PC-9 (cell line): ENCODE measurements around the gene DUSP6. TPM values are rescaled to one million over a fixed set of nuclear protein-coding genes. Genes with fewer than 3 reads are reported as not detected.

Source experiments
- BruUV-seq: library from RNA; stranded (reverse); fragments of 400-500 nt; replicated peaks from 2 replicates; lab custom pipeline; 2021; lab: Mats Ljungman, UMichigan
- CTCF ChIA-PET: fragments of 300-600 bp; sonication (Branson Sonifier 250); formaldehyde crosslinking; loops from one replicate; lab custom pipeline; 2022; ENCODE audit warnings: antibody characterized with exemption; lab: Charles Lee
- POLR2A ChIA-PET: fragments of 300-600 bp; sonication (Branson Sonifier 250); formaldehyde crosslinking; loops from one replicate; lab custom pipeline; 2022; ENCODE audit warnings: antibody characterized with exemption; ENCODE audit not compliant: unreplicated experiment; lab: Charles Lee
- DNase-seq, 2 experiments: peaks; one replicate each; pipeline versions ENCODE4 v3.0.0 to v3.0.0-alpha.2; 2015 to 2022; ENCODE audit warnings: mixed read lengths in 1 of 2
- H2AFZ ChIP-seq: fragments of 200-600 bp; sonication (generic); 2 replicates; pipeline ENCODE4 v1.8.1; 2017; ENCODE audit warnings: antibody characterized with exemption
- H3F3A ChIP-seq: fragments of 200-600 bp; sonication (generic); 2 replicates; pipeline ENCODE4 v1.8.1; 2017; ENCODE audit warnings: antibody characterized with exemption, mild to moderate bottlenecking, low read depth; ENCODE audit not compliant: insufficient read depth
- H3K27ac ChIP-seq: fragments of 200-600 bp; sonication (generic); 2 replicates; pipeline ENCODE4 v1.6.1; 2016; ENCODE audit warnings: mixed run types
- H3K27me3 ChIP-seq: fragments of 200-600 bp; sonication (generic); 2 replicates; pipeline ENCODE4 v1.6.1; 2016; ENCODE audit warnings: low read depth, mixed run types; ENCODE audit not compliant: insufficient read depth
- H3K36me3 ChIP-seq: fragments of 200-600 bp; sonication (generic); 2 replicates; pipeline ENCODE4 v1.6.1; 2016; ENCODE audit warnings: low read depth, mixed run types
- H3K4me1 ChIP-seq: fragments of 200-600 bp; sonication (generic); replicated peaks from 2 replicates; pipeline ENCODE4 v1.6.1; 2016; ENCODE audit warnings: mixed run types; ENCODE audit not compliant: insufficient read depth
- H3K4me2 ChIP-seq: fragments of 200-600 bp; sonication (generic); 2 replicates; pipeline ENCODE4 v1.6.1; 2017; ENCODE audit warnings: mixed run types
- H3K4me3 ChIP-seq: fragments of 200-600 bp; sonication (generic); 2 replicates; pipeline ENCODE4 v1.6.1; 2016; ENCODE audit warnings: mixed run types
- H3K79me2 ChIP-seq: fragments of 200-600 bp; sonication (generic); 2 replicates; pipeline ENCODE4 v1.6.1; 2017; ENCODE audit warnings: low read depth, mixed run types
- H3K9me2 ChIP-seq: fragments of 200-600 bp; sonication (generic); 2 replicates; pipeline ENCODE4 v1.8.1; 2017; ENCODE audit warnings: mild to moderate bottlenecking; ENCODE audit not compliant: insufficient read depth
- H3K9me3 ChIP-seq: fragments of 200-600 bp; sonication (generic); 2 replicates; pipeline ENCODE4 v1.8.1; 2016; ENCODE audit warnings: low read depth; ENCODE audit not compliant: insufficient read depth
- H4K20me1 ChIP-seq: fragments of 200-600 bp; sonication (generic); 2 replicates; pipeline ENCODE4 v1.8.1; 2017; ENCODE audit not compliant: insufficient read depth
- CTCF ChIP-seq: fragments of 200-600 bp; sonication (generic); conservative IDR thresholded peaks from 2 replicates; pipeline ENCODE4 v1.6.1; 2017; ENCODE audit warnings: mixed run types, antibody characterized with exemption, mild to moderate bottlenecking, moderate library complexity
- EZH2 ChIP-seq: fragments of 200-600 bp; sonication (generic); IDR thresholded peaks from 2 replicates; pipeline ENCODE4 v1.8.0; 2017; ENCODE audit warnings: antibody characterized with exemption, low read depth
- intact Hi-C: fragments of 100-400 bp; cut with micrococcal nuclease; formaldehyde crosslinking; loops from one replicate; pipeline ENCODE4 v1.10.0; 2022; ENCODE audit not compliant: unreplicated experiment
- total RNA-seq: library from RNA; stranded (reverse); gene quantifications from 2 replicates; pipeline ENCODE4 v1.2.3, GENCODE V29; 2021

Gene DUSP6
- total RNA-seq, 1 experiment from 2014 or later, result 14.1 TPM

DNA sequence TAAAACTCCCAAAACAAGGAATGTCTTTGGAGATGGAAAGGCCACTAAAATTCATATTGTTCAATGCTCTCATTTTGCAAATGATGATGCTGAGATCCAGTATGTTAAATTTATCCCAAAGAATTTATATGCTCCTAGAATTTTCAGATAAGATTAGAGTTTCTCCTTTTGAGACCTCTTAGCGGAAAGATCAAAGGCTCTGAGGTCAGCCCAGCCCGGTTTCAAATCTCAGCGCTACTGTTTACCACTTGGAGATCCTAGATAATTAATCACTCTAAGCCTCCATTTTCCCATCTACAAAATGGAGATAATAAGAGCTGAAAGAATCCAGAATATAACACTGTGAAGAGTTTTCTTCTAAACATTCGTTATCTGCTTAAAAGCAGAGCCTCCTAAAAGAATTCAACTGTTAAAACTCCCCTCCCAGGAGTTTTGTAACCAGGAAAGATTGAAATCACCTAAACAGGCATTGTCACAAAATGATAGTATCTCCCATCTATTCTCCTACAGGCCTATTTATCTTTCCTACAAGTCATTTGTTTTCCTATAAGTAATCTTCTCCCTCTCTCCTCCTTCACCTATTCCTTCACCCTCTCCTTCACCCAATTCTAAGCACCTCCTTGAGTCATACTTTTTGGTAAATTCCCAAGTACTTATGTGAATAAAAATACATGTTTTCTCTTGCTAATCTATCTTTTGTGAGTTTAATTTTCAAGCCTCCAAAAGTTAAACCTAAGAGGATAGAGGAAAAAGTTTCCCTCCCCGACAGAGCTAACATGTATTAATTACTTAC is 16.7 kb downstream of the DUSP6 start:
- no peaks in the 10 kb centered on the region for H3K27me3 ChIP-seq
- H3K36me3 ChIP-seq, result no peaks in the 10 kb centered on the region
- 0 out of 2 replicates have a peak, but pooled peaks cover under 1% of the 10 kb centered on the region for H3K9me3 ChIP-seq
- H3F3A ChIP-seq, result no peaks in the 10 kb centered on the region
- no peak for DNase-seq
- no TSS peak for BruUV-seq
- intact Hi-C loops, result no loop called here
- no peak overlapping the region for H3K4me2 ChIP-seq
- TF ChIP-seq CTCF, result no peak
- TF ChIP-seq EZH2, result no peak
- no peaks in the 10 kb centered on the region for H3K4me1 ChIP-seq
- H3K27ac ChIP-seq, result no peak overlapping the region
- no peak overlapping the region for H3K4me3 ChIP-seq
- no peak overlapping the region for H2AFZ ChIP-seq
- no peaks in the 10 kb centered on the region for H3K79me2 ChIP-seq
- ChIA-PET POLR2A (no interaction called here), CTCF (no interaction called here)
- no peaks in the 10 kb centered on the region for H3K9me2 ChIP-seq
- H4K20me1 ChIP-seq, result no peaks in the 10 kb centered on the region

DNA sequence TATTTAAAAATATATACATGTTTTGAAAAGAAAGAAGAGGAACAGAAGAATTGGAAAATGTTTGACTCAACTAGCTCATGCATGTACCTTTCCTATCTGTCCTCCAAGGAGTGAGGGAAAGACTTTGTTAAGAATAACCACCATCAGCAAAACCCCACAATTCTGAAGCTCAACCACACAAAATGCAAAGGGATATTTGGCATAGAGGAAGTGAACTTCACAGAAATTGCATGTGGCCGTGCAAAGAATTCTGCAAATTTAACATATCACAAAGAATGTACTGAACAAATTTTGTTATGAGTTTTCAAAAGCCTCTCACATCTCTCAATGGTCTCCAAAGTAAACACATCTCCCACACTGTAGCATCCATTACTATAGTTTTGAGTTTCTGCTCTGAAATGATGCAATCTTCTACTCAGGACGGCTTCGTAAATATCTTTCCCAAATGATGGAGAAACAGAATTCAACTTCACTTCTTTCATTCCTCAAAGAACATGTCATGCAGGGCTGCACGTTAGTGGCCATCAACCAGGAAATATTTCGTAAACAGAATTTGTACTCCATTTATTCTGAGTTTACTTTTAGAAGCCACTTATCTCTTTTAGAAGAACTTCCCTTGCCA is 17.6 kb downstream of the DUSP6 start:
- Histone ChIP-seq H3K4me2 (no peak overlapping the region), H3K9me3 (0 out of 2 replicates have a peak, but pooled peaks cover 8% of the 10 kb centered on the region), H3K36me3 (no peaks in the 10 kb centered on the region), H3K4me1 (no peaks in the 10 kb centered on the region), H2AFZ (no peak overlapping the region), H4K20me1 (no peaks in the 10 kb centered on the region), H3K27me3 (no peaks in the 10 kb centered on the region), H3K4me3 (no peak overlapping the region), H3K27ac (no peak overlapping the region), H3F3A (no peaks in the 10 kb centered on the region), H3K79me2 (no peaks in the 10 kb centered on the region), H3K9me2 (no peaks in the 10 kb centered on the region)
- POLR2A ChIA-PET, result no interaction called here
- CTCF ChIA-PET, result no interaction called here
- BruUV-seq, result no TSS peak
- intact Hi-C loops, result no loop called here
- DNase-seq, result no peak
- TF ChIP-seq EZH2, result no peak
- no peak for TF ChIP-seq CTCF

DNA sequence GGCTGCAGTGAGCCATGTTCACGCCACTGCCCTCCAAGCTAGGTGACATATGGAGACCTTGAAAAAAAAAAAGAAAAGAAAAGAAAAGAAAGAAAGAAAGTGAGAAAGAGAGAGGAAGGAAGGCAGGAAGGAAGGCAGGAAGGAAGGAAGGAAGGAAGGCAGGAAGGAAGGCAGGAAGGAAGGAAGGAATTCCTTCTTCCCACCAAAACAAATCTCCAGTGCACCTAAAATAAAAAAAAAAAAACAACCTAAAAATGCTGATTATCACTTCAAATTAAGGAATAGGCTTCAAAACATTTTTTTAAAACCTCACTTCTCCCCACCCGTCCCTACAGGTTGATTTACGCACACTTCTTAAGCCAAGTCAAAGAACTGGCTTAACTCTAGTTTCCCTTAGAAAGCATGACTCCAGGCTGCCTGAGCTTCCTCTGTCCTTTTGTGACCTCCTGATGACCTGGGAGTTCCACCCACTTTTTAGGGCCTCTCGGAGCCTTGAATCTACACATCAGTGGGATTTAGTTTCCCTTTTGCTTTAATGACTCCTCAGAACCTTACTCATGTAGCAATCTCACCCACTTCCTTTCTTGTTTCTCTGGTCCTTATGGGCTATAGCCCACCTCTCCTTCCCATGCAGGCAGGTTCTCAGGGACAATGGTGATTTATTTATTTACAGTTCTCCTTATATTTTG is 18.6 kb downstream of the DUSP6 start:
- ChIA-PET CTCF (no interaction called here), POLR2A (no interaction called here)
- Histone ChIP-seq H3K27ac (no peak overlapping the region), H3K36me3 (no peaks in the 10 kb centered on the region), H3K79me2 (no peaks in the 10 kb centered on the region), H3F3A (no peaks in the 10 kb centered on the region), H3K4me3 (no peak overlapping the region), H3K9me3 (0 out of 2 replicates have a peak, but pooled peaks cover 8% of the 10 kb centered on the region), H3K27me3 (no peaks in the 10 kb centered on the region), H3K9me2 (no peaks in the 10 kb centered on the region), H3K4me1 (no peaks in the 10 kb centered on the region), H3K4me2 (no peak overlapping the region), H4K20me1 (no peaks in the 10 kb centered on the region), H2AFZ (no peak overlapping the region)
- BruUV-seq, result no TSS peak
- no peak for DNase-seq
- TF ChIP-seq EZH2 (no peak), CTCF (no peak)
- intact Hi-C loops, result no loop called here
